Body of pancreas (tissue), 4 donors: ENCODE results near the gene DAPK2.

ENCODE experiments used
- CTCF ChIP-seq, 7 experiments: fragments of 450-650 bp in 4 of 7; fragments of 200-600 bp in 3 of 7; sonication (generic) in 3 of 7; IDR thresholded peaks; one replicate each; pipeline ENCODE4 v1.5.1; 2016 to 2019; ENCODE audit warnings: antibody characterized with exemption in 7 of 7
- POLR2A ChIP-seq, 3 donors: fragments of 450-650 bp; IDR thresholded peaks; one replicate each; pipeline ENCODE4 v1.6.1; 2016; ENCODE audit warnings: antibody characterized with exemption in 3 of 3, mild to moderate bottlenecking in 2 of 3

- TF ChIP-seq CTCF (IDR thresholded peaks at IDR 0.05): no peak
- no peak for TF ChIP-seq POLR2A (IDR thresholded peaks at IDR 0.05)
These were observed 11.8 kb downstream of the DAPK2 start for GRCh38 chr15:64034519-64034918.
